Measurements from ENCODE around the gene CEP55. TPM values are rescaled to one million over a fixed set of nuclear protein-coding genes. Genes with fewer than 3 reads are reported as not detected.
A peak's percentile ranks its signal among the peaks of the same experiment; 100 is the strongest.

The CEP55 gene
- polyA plus RNA-seq, 1 donor (not counting 4 experiments of a cell fraction or from before 2014, with no cell fraction given), result 25.4 TPM

GRCh38 chr10:93473804-93474472 lies 22.5 kb upstream of the CEP55 start:
- TF ChIP-seq EZH2 (IDR thresholded peaks at IDR 0.05; ENCODE audit: low read length) (no peak), CTCF (optimal IDR thresholded peaks at IDR 0.05 in 1 of 3, IDR thresholded peaks at IDR 0.05 in 1 of 3, conservative IDR thresholded peaks at IDR 0.05 in 1 of 3; ENCODE audit: extremely low read depth in 1 of 3, insufficient read depth in 2 of 3, low read length in 3 of 3) (no peak)
- peaks cover 75% of the 10 kb centered on the region for H3K79me2 ChIP-seq (ENCODE audit: control insufficient read depth, insufficient read depth, low read length)
- DNase-seq (ENCODE audit: low read depth, low spot score) (no peak), FAIRE-seq (no peak)
- no peaks in the 10 kb centered on the region for H3K27me3 ChIP-seq (ENCODE audit: control insufficient read depth, extremely low read depth, insufficient read depth, low read length)
- dilution Hi-C loops (cut with MboI; ENCODE audit: extremely low pct_ligation_motif_present, low sequenced_read_pairs), result no loop called here
- peaks cover 9% of the 10 kb centered on the region for H3K9me1 ChIP-seq (ENCODE audit: control insufficient read depth, extremely low read depth, insufficient read depth, low read length)
- H3K4me3 ChIP-seq (ENCODE audit: control insufficient read depth in 2 of 3, extremely low read depth in 1 of 3, insufficient read depth in 2 of 3, low read depth in 1 of 3, low read length in 3 of 3), result no peak overlapping the region
- H3K4me2 ChIP-seq (ENCODE audit: control insufficient read depth, extremely low read depth, insufficient read depth, low read depth, low read length), result peak overlapping the region; percentile 27
- peaks cover 14 to 41% of the 10 kb centered on the region in 2 experiments for H3K36me3 ChIP-seq (ENCODE audit: control insufficient read depth in 2 of 2, extremely low read depth in 1 of 2, insufficient read depth in 2 of 2, low read length in 2 of 2)
- H3K9me3 ChIP-seq (ENCODE audit: control insufficient read depth, low read depth, low read length), result no peaks in the 10 kb centered on the region
- H4K20me1 ChIP-seq (ENCODE audit: control insufficient read depth, extremely low read depth, insufficient read depth, low read length), result no peaks in the 10 kb centered on the region
- H3K27ac ChIP-seq (ENCODE audit: control insufficient read depth, insufficient read depth, low read length), result peak overlapping the region; percentile 96
- peaks cover 91% of the 10 kb centered on the region for H3K4me1 ChIP-seq (ENCODE audit: control insufficient read depth, extremely low read depth, insufficient read depth, low read length)
- no peak overlapping the region for H2AFZ ChIP-seq (ENCODE audit: control insufficient read depth, low read length)
- H3K9ac ChIP-seq (ENCODE audit: control insufficient read depth, extremely low read depth, insufficient read depth, low read length), result peak overlapping the region; percentile 22

- Histone ChIP-seq H2AFZ (ENCODE audit: control insufficient read depth, low read length) (no peak overlapping the region), H3K27ac (ENCODE audit: control insufficient read depth, insufficient read depth, low read length) (peak overlapping the region; percentile 96), H3K9me3 (ENCODE audit: control insufficient read depth, low read depth, low read length) (no peaks in the 10 kb centered on the region), H3K9me1 (ENCODE audit: control insufficient read depth, extremely low read depth, insufficient read depth, low read length) (peaks cover 9% of the 10 kb centered on the region), H3K4me2 (ENCODE audit: control insufficient read depth, extremely low read depth, insufficient read depth, low read depth, low read length) (peak overlapping the region; percentile 82), H3K4me1 (ENCODE audit: control insufficient read depth, extremely low read depth, insufficient read depth, low read length) (peaks cover 87% of the 10 kb centered on the region), H3K4me3 (ENCODE audit: control insufficient read depth in 2 of 3, extremely low read depth in 1 of 3, insufficient read depth in 2 of 3, low read depth in 1 of 3, low read length in 3 of 3) (peak overlapping the region in 1 of 3 experiments; percentile 4), H3K27me3 (ENCODE audit: control insufficient read depth, extremely low read depth, insufficient read depth, low read length) (no peaks in the 10 kb centered on the region), H4K20me1 (ENCODE audit: control insufficient read depth, extremely low read depth, insufficient read depth, low read length) (no peaks in the 10 kb centered on the region), H3K9ac (ENCODE audit: control insufficient read depth, extremely low read depth, insufficient read depth, low read length) (peak overlapping the region; percentile 73), H3K36me3 (ENCODE audit: control insufficient read depth in 2 of 2, extremely low read depth in 1 of 2, insufficient read depth in 2 of 2, low read length in 2 of 2) (peaks cover 12 to 36% of the 10 kb centered on the region in 2 experiments), H3K79me2 (ENCODE audit: control insufficient read depth, insufficient read depth, low read length) (peaks cover 76% of the 10 kb centered on the region)
- dilution Hi-C loops (cut with MboI; ENCODE audit: extremely low pct_ligation_motif_present, low sequenced_read_pairs), result no loop called here
- TF ChIP-seq EZH2 (IDR thresholded peaks at IDR 0.05; ENCODE audit: low read length), result no peak
- TF ChIP-seq CTCF (optimal IDR thresholded peaks at IDR 0.05 in 1 of 3, IDR thresholded peaks at IDR 0.05 in 1 of 3, conservative IDR thresholded peaks at IDR 0.05 in 1 of 3; ENCODE audit: extremely low read depth in 1 of 3, insufficient read depth in 2 of 3, low read length in 3 of 3), result no peak
- DNase-seq (ENCODE audit: low read depth, low spot score), result no peak
- peak; percentile 13 for FAIRE-seq
These were observed 21.2 kb upstream of the CEP55 start for GRCh38 chr10:93475227-93475626.

All from keratinocyte (primary cell).